GM18870 (cell line): ENCODE data around the gene SKA2.
A peak's percentile ranks its signal among the peaks of the same experiment; 100 is the strongest.
"Not testable (repeated sequence)": the region's sequence is repeated elsewhere in the genome, so short reads cannot be mapped to it uniquely, and the experiment has no call there.

ENCODE experiments used
- ATAC-seq: cut with Tn5 transposase; IDR thresholded peaks from one replicate; pipeline ENCODE4 v1.9.1; 2021; ENCODE audit warnings: moderate library complexity; ENCODE audit not compliant: unreplicated experiment

The SKA2 gene

GRCh38 chr17:59154721-59155438 lies at the start of gene SKA2:
Gene SKA2, minus strand, starts transcription at chr17:59155186. Its CDS starts 23 bp downstream, at chr17:59155163.
- peak; percentile 80 for ATAC-seq

- no peak for ATAC-seq
These were observed 47.3 kb upstream of the SKA2 start for GRCh38 chr17:59202320-59202719.

GRCh38 chr17:59199398-59199797 lies 44.4 kb upstream of the SKA2 start:
- no peak for ATAC-seq

- ATAC-seq: no peak
These were observed 38.4 kb upstream of the SKA2 start for GRCh38 chr17:59193336-59193862.

- no peak for ATAC-seq
These were observed 35.8 kb upstream of the SKA2 start for GRCh38 chr17:59190806-59191205.

GRCh38 chr17:59186850-59187249 lies 31.9 kb upstream of the SKA2 start:
- no peak for ATAC-seq

- no peak for ATAC-seq
These were observed 31.0 kb upstream of the SKA2 start for GRCh38 chr17:59185997-59186396.

GRCh38 chr17:59181481-59181880 lies 26.5 kb upstream of the SKA2 start:
- ATAC-seq: no peak

GRCh38 chr17:59180626-59181025 lies 25.6 kb upstream of the SKA2 start:
- no peak for ATAC-seq

GRCh38 chr17:59179601-59180000 lies 24.6 kb upstream of the SKA2 start:
- ATAC-seq: not testable (repeated sequence)

- ATAC-seq: no peak
These were observed 23.4 kb upstream of the SKA2 start for GRCh38 chr17:59178266-59178985.

- ATAC-seq: no peak
These were observed 20.1 kb upstream of the SKA2 start for GRCh38 chr17:59175076-59175475.

- ATAC-seq: no peak
These were observed 19.7 kb upstream of the SKA2 start for GRCh38 chr17:59174671-59175070.

GRCh38 chr17:59172436-59173004 lies 17.5 kb upstream of the SKA2 start:
- no peak for ATAC-seq

- no peak for ATAC-seq
These were observed 12.6 kb upstream of the SKA2 start for GRCh38 chr17:59167571-59168001.

GRCh38 chr17:59165933-59166342 lies 11.0 kb upstream of the SKA2 start:
- ATAC-seq: no peak

- ATAC-seq: no peak
These were observed 6.5 kb upstream of the SKA2 start for GRCh38 chr17:59161477-59161876.

GRCh38 chr17:59160157-59161025 lies 5.4 kb upstream of the SKA2 start:
- ATAC-seq: no peak

- ATAC-seq: peak; percentile 86
These were observed 622 bp upstream of the SKA2 start, which contains the start of gene PRR11 for GRCh38 chr17:59155439-59156177. Gene PRR11, plus strand, starts transcription at chr17:59155746. Its CDS starts 14,007 bp downstream, at chr17:59169753.

GRCh38 chr17:59154292-59154720 lies 680 bp downstream of the SKA2 start:
- no peak for ATAC-seq
